GM18907 (cell line): Measurements from ENCODE around the gene AKR1B15.

Source experiments
- ATAC-seq: cut with Tn5 transposase; IDR thresholded peaks from one replicate; pipeline ENCODE4 v1.9.1; 2021; ENCODE audit warnings: mild to moderate bottlenecking, moderate library complexity; ENCODE audit not compliant: unreplicated experiment

AKR1B15 gene

DNA sequence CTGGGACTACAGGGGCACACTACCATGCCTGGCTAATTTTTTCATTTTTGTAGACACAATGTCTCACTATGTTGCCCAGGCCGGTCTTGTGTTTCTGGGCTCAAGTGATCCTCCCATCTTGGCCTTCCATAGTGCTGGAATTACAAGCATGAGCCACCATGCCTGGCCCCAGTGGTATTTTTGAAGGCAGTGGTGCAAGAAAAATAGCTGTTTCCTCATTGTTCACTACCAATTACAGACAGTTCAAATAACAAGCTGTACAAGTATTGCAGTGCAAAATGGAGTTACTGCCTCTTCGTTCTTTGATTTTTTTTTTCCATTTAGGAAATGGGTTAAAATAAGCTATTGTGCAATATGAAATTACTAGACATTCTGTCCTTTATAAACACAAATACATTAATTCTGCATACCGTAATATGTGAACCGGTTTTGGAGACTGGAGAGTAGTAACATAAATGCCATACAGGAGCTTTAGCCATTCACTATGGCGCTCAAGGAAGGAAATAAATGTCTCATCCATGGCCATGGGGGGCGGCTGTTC lies 62.8 kb downstream of the AKR1B15 start:
- ATAC-seq = no peak

DNA sequence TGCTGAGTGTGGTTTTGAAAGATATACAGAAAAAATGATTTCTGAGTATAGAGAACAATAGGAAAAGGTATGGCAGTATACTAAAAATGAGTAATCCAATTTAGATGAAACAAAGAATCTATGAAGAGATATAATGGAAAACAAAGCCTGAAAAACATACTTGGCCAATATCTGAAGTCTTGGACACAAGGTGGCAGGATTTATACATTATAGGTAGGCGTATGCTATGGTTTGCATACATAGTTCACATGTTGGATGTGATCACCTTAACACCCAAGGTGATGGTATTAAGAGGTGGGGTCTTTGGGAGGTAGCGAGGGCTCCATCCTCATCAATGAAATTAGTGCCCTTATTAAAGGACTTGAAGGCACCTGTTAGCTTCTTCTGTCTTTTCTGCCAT lies 63.3 kb downstream of the AKR1B15 start:
- ATAC-seq = no peak

DNA sequence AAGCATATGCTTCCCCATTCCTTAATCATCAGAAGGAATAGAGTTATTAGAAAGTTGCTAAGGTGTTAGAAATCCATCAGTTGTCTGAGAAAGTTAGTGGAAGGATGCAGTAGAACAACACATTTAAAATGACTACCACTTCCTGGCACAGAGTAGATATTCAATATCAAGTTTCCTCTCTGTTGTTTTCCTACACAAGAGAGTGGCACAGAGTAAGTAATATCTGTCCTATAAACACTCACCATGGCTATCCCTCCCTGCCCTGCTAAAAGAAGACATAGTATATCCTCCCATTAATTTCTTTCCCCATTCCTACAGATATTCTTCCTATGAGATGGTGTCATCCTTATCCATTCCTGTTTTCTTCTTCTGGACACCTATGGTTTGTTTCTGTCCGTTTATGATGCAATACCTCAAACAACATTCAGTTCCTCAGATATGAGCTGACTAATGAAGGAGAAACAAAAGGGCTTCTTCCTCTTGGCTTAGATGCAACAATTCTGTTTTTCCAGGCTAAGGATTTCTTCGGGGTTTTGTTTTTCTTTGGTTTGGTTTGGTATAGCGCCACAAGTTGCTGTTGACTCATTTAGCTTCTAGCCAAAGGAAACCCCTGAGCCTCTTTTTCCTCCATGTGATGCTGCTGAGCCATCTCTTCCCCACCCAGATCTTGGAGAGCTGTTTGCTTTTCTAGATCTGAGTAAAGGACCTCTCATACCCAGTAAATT lies 64.9 kb downstream of the AKR1B15 start:
- ATAC-seq = no peak

DNA sequence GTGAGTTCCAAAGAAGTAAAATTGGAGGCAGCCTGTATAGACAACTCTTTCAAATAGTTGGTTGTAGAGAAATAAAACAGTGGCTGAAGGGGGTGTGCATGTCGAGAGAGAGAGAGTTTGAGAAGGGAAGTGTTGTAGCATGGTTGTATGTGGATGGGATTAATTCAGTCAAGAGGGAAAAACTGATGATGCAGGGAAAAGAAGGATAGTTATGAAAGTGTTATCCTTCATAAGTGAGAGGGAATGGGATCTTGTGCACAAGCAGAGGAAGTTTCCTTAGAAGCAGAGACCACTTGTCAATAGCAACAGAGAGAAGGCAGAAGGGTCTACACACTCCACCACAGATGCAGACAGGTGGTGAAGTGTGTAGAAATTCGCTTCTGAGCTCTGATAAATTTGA lies 67.7 kb downstream of the AKR1B15 start:
- ATAC-seq = no peak

DNA sequence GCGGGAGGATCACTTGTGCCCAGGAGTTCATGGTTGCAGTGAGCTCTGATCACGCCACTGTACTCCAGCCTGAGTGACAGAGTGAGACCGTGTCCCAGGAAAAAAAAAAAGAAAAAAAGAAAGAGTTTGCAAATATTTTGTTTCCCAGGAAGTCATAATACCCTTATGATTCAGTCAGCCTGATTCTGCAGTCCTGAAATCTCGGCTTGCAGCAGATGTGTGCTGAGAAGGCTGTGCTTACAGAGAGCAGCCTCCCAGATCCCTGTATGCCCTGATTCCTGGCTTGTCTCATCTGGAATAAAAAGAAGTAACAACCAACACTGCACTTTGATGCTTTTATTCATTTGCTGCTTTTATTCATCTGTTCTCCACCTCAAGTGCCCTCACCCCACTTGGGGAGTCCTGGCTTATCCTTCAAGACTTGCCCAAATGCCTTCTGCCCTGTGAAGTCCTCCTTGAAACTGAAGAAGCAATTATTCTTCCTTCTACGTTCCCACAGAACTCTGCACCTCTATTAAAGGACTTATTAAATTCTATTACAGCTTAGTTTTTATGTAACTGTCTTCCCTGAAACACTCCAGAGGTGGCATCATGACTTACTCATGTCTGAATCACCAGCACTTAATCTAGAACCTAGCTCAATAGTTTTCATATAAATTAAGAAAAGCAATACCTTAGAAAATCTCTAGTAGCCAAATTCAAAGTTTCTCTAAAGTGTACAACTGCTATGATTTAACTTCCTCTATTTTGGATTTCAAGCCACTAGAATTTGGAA lies 70.0 kb downstream of the AKR1B15 start:
- ATAC-seq = no peak

DNA sequence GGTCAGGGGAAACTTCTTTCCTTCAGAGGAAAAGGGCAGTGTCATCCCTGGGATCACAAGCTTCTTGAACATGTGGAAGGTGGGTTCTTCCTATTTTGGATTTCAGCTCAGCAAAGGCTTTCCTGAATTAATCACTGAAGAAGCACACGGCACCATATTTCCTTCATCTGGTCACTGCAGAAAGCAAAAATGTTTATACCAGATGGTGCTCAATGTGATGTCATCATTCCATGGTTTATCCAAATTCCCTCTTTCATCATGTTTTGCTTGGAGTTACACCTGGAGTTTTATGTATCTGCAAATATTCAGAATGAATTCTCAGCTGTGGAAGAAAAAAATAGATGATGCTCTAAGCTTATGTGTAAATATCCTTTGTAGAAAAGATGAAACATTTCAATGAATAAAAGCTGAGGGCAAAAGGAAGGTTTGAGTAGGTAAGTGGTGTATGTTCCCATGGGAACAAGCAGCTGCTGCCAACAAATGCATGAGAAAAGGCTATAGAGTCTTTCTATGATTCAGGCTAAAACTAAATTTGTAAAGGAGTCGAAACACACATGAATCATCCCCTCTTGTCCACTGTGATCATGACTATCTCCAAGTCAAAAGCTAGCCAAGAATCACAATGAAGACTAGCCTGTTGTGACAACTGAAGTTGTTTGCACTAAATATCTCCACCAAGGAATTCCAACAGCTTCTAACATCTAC lies 70.9 kb downstream of the AKR1B15 start:
- ATAC-seq = no peak

DNA sequence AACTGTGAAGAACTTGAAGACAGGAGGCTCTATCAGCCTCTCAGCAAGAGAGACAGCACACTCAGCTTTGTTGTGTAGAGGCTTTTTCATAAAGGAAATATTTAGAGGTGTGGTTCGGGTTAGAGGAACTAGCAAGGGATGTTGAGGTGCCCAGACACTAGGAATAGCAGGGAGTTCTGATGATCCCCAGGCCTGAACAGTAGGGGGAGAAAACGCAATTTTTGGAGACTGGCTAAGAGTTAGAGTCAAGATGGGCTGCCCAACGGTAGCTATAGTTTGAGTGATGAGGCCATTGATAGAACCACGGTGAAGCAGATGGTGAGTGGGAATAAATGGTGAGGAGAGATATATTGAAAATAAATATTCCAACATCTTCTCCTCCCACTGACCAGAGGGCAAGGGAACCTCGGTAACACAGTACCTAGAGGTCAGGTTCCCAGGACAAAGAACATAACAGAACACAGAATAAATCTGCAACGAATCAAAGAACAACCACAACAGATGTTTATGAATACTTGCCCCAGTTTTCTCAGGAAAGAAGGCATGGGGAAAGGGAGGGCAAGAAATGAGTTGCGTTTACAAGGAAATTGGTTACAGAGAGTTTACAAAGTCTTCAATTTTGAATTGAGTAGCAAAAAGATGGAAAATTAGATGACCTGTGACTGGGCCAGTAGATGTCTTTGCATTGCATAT lies 73.5 kb downstream of the AKR1B15 start:
- no peak for ATAC-seq

DNA sequence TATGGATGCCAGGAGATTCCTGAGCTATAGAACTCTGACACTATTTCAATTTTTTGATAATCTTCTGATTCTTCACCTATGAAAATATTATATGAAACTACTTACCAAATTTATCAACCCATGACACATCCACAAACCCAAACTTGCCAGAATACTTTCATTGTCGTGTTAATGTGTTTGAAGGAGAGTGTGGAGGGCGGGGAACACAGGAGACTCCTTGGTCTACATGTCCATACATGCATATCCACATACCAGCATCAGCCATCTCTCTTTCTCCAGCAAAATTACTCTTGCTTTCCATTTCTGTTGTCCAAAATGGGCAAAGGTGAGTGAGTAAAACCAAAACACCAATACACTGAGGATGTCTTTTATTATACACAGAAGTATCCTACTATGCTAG lies 74.3 kb downstream of the AKR1B15 start:
- no peak for ATAC-seq

DNA sequence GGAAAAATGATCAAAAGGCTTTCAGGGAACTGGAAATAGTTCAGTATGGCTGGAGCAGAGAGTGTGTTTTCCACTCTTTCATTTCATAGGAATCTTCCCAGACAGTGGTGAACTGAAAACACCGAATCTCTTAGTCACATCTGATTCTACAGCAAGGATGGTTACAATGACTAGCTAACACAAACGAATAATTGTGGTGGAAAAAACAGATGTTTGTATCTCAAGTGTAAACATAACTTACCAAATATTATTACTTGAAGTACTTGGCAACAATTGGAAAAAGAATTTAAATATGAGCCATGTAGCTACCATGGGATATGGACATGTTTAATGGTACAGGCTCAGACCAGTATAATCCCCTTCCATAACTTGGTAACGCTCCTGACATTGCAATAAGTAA lies 76.6 kb downstream of the AKR1B15 start:
- no peak for ATAC-seq

DNA sequence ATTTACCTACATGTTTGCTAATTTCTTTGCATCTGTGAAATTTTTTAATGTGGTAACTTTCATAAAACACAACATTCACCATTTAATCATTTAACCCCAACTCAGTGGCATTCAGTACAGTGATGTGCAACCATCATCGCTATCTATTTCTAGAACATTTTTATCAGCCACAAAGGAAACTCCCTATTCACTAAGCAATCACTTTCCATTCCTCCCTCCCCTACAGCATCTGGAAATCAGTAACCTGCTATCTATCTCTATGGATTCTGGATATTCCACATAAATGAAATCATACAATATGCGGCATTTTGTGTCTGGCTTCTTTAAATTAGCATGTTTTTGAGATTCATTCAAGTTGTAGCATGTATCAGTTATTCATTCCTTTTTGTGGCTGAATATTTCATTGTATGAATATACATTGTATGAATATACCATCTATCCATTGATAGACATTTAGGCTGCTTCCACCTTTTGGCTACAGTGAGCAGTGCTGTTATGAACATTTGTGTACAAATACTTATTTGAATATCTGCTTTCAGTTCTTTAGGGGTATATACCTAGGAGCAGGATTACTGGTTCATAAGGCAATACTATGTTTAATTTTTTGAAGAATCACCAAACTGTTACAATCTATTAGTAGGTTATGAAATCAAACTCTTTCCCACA lies 78.3 kb downstream of the AKR1B15 start:
- no peak for ATAC-seq

DNA sequence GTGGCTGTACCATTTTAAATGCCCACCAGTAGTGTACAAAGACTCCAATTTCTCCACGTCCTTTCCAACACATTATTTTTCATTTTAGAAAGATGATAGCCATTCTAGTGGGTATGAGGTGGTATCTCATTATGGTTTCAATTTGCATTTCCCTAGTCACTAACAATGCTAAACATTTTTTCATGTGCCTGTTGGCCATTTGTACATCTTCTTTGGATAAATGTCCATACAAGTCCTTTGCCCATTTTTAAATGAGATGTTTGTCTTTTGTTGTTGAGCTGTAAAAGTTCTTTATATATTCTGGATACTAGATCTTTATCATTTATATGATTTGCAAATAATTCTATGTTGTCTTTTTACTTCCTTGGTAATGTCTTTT lies 78.9 kb downstream of the AKR1B15 start:
- no peak for ATAC-seq

DNA sequence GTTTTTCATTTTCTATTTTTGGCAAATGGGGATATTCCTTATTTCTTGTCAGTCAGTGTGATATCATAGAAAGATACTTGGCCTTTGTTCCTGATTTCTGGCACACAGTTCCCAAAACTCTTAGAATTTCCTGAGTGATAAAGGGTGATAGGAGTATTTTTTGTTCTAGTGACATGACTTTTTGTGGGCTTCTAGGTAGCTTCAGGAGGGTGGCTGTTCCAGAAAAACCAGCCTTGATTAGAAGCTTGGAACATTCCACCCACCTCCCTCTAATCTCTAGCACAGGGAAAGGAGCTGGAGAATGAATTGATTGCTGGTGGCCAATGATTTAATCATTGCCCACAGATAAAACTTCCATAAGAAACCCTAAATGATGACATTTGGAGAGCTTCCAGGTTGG lies 80.5 kb downstream of the AKR1B15 start:
- ATAC-seq = no peak
